GM11168 (cell line): ENCODE data around the gene HAPLN2.
"Not testable (repeated sequence)": the region's sequence is repeated elsewhere in the genome, so short reads cannot be mapped to it uniquely, and the experiment has no call there.

ENCODE experiments used
- in situ Hi-C: fragments of 300-500 bp; cut with MboI; formaldehyde crosslinking; loops from one replicate; pipeline ENCODE4 v1.12.0; 2022; ENCODE audit warnings: low sequenced_read_pairs; ENCODE audit not compliant: unreplicated experiment

Gene HAPLN2

GRCh38 chr1:156618853-156619581 is at the start of gene HAPLN2:
Gene HAPLN2 (plus strand): TSS chr1:156619415. CDS start chr1:156623491, 4,076 bp downstream.
- in situ Hi-C loops, result no loop called here

- in situ Hi-C loops, result no loop called here
Measured at GRCh38 chr1:156571261-156571852, 47.9 kb upstream of the HAPLN2 start.

GRCh38 chr1:156571919-156572662 is 47.1 kb upstream of the HAPLN2 start, which contains the start of gene IQGAP3:
Gene IQGAP3 (minus strand): TSS chr1:156572565. CDS start chr1:156572529, 36 bp downstream.
- in situ Hi-C loops, result no loop called here

- in situ Hi-C loops, result no loop called here
Measured at GRCh38 chr1:156572663-156573018, 46.6 kb upstream of the HAPLN2 start.

- in situ Hi-C loops, result no loop called here
Measured at GRCh38 chr1:156574039-156574633, 45.1 kb upstream of the HAPLN2 start.

GRCh38 chr1:156577550-156577949 is 41.7 kb upstream of the HAPLN2 start:
- in situ Hi-C loops, result no loop called here

- in situ Hi-C loops, result no loop called here
Measured at GRCh38 chr1:156578055-156578454, 41.2 kb upstream of the HAPLN2 start.

- in situ Hi-C loops, result no loop called here
Measured at GRCh38 chr1:156579472-156579871, 39.7 kb upstream of the HAPLN2 start, which contains the start of gene TTC24. Gene TTC24 (plus strand): TSS chr1:156579723. CDS start chr1:156581365, 1,642 bp downstream.

GRCh38 chr1:156581661-156582387 is 37.4 kb upstream of the HAPLN2 start:
- in situ Hi-C loops, result no loop called here

GRCh38 chr1:156582388-156583017 is 36.7 kb upstream of the HAPLN2 start:
- in situ Hi-C loops, result no loop called here

GRCh38 chr1:156583821-156584622 is 35.2 kb upstream of the HAPLN2 start:
- in situ Hi-C loops, result no loop called here

- in situ Hi-C loops, result no loop called here
Measured at GRCh38 chr1:156584813-156585212, 34.4 kb upstream of the HAPLN2 start.

GRCh38 chr1:156586323-156586722 is 32.9 kb upstream of the HAPLN2 start:
- in situ Hi-C loops, result no loop called here

- in situ Hi-C loops, result no loop called here
Measured at GRCh38 chr1:156586892-156587477, 32.2 kb upstream of the HAPLN2 start.

GRCh38 chr1:156587927-156588326 is 31.3 kb upstream of the HAPLN2 start:
- in situ Hi-C loops, result not testable (repeated sequence)

GRCh38 chr1:156589546-156589945 is 29.7 kb upstream of the HAPLN2 start:
- in situ Hi-C loops, result no loop called here

GRCh38 chr1:156590326-156591180 is 28.7 kb upstream of the HAPLN2 start:
- in situ Hi-C loops, result no loop called here

- in situ Hi-C loops, result no loop called here
Measured at GRCh38 chr1:156591181-156591431, 28.1 kb upstream of the HAPLN2 start.
